ENCODE measurements around the gene CHD6. TPM values are rescaled to one million over a fixed set of nuclear protein-coding genes. Genes with fewer than 3 reads are reported as not detected.

The CHD6 gene
- polyA plus RNA-seq, 3 donors from 2014 or later: 35.1 to 57.9 (median 42.0) TPM

DNA sequence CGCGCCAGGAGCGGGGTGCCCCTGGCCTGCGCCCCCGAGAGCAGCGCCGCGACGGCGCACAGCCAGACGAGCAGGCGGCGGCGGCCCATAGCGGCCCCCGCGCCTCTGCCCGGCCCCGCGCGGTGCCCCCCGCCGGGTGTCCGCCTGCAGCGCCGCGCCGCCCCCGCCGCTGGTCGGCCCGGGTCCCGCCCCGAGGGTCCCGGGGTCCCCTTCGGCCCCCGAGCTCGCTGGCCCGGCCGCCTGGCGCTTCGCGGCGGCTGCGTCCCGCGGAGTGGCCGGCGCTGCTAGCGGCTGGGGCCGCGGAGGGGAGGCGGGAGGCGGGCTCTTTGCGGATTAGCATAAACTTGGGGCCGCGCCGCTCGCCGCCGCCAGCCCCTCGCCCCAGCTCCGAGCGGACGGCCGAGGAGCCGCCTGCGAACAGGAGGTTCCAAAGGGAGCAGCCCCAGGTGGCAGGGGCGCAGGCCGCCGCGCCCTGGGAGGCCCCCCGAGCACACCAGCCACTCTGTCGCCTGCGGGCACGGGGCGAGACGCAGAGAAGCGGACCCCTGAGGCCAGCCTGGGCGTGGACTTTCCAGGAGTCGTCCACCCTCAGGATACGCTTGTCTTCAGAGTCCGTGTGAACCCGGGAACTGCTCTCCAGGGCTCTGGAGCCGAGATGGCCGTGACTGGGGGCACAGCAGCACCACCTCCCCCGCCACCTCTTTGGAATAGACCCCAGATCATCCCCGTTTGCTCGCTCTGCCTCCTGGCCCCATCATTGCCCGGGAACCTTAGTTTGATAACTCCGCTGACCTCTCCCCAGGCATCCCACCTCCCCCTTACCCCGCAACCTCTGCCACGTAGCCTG is 251.4 kb downstream of the CHD6 start, which contains the start of gene EMILIN3:
Gene EMILIN3 (minus strand): TSS at position 273 of the 847 bp plus-strand sequence. CDS start 184 bp downstream, at position 89.
- Mint-ChIP-seq H3K4me3 (peak within 1 kb of the TSS in 2 of 5 donors; percentile 21 to 33), H3K36me3 (no peaks in the 10 kb centered on the region), H3K9me3 (peaks cover 0 to 1% (median 0%) of the 10 kb centered on the region in 6 donors), H3K27ac (no peak within 1 kb of the TSS), H3K4me1 (peaks cover 0 to 5% of the 10 kb centered on the region in 2 donors), H3K27me3 (ENCODE audit: low read depth in 3 of 3) (peaks cover 7 to 18% (median 17%) of the 10 kb centered on the region in 3 donors)
- DNase-seq: no peak

DNA sequence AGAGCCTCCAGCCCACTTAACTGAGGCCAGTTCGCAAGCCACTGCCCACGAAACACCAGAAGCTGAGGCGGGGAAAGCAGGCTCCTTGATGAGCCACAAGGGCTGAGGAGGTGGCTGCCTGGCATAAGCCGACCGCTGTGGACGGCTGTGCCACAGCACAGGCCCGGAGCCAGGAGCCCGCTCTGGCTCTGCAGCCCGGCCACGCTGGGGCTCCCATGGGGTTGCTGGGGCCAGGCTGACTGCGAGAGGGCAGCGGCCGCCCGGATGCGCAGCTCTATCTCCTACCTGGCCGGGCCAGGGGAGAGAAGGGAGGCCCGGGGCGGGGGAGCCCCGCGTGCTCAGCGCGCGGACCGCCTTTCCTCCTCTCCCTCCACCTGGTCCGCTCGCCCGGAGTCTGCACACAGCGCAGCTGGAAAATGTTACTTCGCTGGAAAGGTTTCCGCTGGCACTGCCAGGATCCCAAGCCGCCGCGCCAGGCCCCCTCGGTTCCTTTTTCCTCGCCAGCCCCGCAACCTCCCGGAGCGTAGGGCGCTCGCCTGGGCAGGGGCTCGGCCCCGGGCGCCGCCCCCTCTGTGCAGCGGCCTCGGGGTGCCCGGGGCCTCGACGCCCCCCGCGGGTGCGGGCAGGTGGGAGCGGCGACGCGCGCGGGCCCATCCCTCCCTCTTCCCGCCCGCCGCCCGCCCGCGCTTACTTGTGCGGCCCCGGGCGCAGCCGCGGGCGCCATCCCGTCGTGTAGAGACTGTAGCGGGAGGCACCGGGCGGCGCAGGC is 252.2 kb downstream of the CHD6 start:
- H3K27me3 Mint-ChIP-seq (ENCODE audit: low read depth in 3 of 3): peaks cover 6 to 16% (median 15%) of the 10 kb centered on the region in 3 donors
- DNase-seq: no peak
- H3K4me1 Mint-ChIP-seq: peaks cover 0 to 5% of the 10 kb centered on the region in 2 donors
- H3K9me3 Mint-ChIP-seq: no peaks in the 10 kb centered on the region
- no peaks in the 10 kb centered on the region for H3K36me3 Mint-ChIP-seq
- H3K27ac Mint-ChIP-seq: no peak overlapping the region
- H3K4me3 Mint-ChIP-seq: peak overlapping the region in 1 of 5 donors; percentile 33

DNA sequence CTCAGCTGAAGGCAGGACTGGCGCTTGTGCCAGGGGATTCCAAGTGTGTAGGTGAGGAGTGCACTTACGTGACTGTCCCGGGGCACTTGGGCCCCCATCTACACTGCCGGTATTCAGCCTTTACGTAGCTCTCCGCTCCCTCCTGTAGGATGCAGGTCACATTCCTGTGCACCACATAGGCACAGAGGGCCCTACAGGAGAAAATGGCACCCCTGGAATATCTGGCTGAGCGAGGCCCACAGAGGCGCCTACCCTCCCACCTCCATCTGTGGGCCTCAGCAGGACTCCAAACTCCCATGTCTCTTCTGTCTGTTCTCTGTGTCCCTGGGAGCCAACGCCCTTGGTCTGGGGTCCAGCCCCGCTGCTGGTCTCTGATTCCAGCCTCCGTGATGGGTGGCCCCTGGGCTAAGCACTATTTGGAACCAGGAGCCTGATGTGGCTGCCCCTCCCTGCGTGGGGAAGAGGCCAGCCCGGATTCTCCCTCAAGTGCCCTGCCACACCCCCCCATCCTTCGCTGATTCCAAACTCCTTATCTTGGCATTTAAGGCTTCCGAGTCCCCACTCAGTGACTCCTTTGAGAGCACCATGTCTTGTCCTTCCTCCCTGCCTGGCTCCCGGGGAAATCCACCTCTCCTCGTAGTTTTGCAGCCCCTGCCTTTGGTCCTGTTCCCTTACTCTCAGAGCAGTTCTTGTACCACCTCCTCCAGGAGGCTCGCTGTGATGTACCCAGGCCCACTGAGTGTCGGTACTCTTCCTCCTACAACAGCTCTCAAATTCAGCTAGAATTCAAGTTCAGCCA is 253.0 kb downstream of the CHD6 start:
- H3K36me3 Mint-ChIP-seq: no peaks in the 10 kb centered on the region
- H3K27ac Mint-ChIP-seq: peak overlapping the region in 1 of 6 donors; percentile 7
- H3K4me1 Mint-ChIP-seq: peaks cover 0 to 5% of the 10 kb centered on the region in 2 donors
- H3K4me3 Mint-ChIP-seq: peak overlapping the region in 1 of 5 donors; percentile 33
- no peak for DNase-seq
- peaks cover 6 to 16% (median 15%) of the 10 kb centered on the region in 3 donors for H3K27me3 Mint-ChIP-seq (ENCODE audit: low read depth in 3 of 3)
- H3K9me3 Mint-ChIP-seq: no peaks in the 10 kb centered on the region

DNA sequence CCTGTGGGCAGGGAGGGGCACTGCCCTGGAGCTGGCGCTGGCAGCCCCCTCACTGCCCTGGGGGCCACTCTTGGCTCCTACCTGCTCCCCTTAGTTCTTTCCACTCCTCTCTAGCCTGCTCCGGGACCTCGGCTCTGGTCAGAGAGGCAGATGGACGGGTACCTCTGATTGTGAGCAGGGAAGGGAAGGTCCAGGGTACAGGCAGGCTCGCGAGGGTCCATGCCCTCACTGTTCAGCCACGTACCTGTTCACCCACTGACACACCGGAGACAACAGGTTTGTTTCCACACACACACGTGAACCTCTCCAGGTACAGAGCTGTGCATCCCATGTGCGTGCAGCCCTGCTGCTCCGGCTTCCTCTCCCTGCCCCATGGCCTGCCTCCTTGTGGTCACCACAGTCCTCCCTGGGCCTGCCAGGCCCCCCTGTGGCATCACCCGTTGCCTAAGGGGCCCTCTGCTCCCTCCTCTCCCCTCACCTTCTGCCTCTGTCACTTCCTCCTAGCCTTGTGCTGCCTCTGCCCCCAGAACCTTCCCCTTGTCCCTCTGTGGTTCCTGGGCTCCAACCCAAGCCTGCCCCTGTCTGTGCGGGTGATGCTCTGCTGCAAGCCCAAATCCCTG is 253.8 kb downstream of the CHD6 start:
- no peak for DNase-seq
- H3K4me3 Mint-ChIP-seq: no peak overlapping the region
- H3K27ac Mint-ChIP-seq: no peak overlapping the region
- no peaks in the 10 kb centered on the region for H3K36me3 Mint-ChIP-seq
- peaks cover 0 to 5% of the 10 kb centered on the region in 2 donors for H3K4me1 Mint-ChIP-seq
- H3K9me3 Mint-ChIP-seq: no peaks in the 10 kb centered on the region
- H3K27me3 Mint-ChIP-seq (ENCODE audit: low read depth in 3 of 3): peaks cover 6 to 16% (median 15%) of the 10 kb centered on the region in 3 donors

DNA sequence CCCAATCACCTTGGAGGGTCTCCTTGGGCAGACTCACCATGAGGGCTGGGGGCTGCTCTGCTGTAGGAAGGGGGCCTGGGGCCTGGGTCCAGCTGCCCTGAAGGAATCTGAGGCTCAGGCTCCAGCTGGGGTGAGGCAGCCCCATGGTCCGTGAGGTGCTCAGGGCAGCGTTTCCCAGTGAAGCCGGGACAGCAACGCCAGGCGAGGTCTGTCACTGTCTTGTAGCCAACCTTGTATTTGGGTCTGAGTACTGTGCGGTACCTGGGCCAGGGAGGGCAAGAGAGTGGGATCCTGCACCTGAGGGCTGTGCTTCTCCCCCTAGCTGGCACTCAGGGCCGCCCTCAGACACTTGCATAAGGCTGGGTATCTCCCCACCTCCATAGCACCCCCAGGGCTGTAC is 254.6 kb downstream of the CHD6 start:
- Mint-ChIP-seq H3K27ac (no peak overlapping the region), H3K4me1 (peaks cover 0 to 5% of the 10 kb centered on the region in 2 donors), H3K36me3 (no peaks in the 10 kb centered on the region), H3K27me3 (ENCODE audit: low read depth in 3 of 3) (peaks cover 6 to 13% (median 12%) of the 10 kb centered on the region in 3 donors), H3K9me3 (no peaks in the 10 kb centered on the region), H3K4me3 (no peak overlapping the region)
- DNase-seq: no peak

DNA sequence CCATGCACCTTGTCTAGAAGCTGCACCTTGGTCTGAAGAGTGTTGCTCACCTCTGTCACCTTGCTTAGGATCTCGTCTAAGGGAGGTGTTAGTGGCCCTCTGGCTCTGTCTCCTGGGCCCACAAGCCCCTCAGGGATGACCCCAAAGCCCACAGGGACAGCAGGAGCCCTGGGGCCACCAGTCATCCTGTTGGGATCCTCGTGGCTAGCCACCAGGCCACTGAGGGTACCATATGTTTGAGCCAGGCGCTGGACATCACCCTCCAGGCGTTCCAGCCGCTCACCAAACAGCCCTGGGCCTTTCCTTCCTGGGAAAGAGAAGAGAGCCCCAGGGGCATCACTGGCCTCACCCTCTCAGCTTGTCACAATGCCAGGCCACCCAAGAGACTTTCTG is 255.4 kb downstream of the CHD6 start:
- no peak overlapping the region for H3K4me3 Mint-ChIP-seq
- H3K27ac Mint-ChIP-seq: no peak overlapping the region
- no peaks in the 10 kb centered on the region for H3K9me3 Mint-ChIP-seq
- no peak for DNase-seq
- H3K27me3 Mint-ChIP-seq (ENCODE audit: low read depth in 3 of 3): peaks cover 6 to 11% (median 7%) of the 10 kb centered on the region in 3 donors
- peaks cover 0 to 5% of the 10 kb centered on the region in 2 donors for H3K4me1 Mint-ChIP-seq
- H3K36me3 Mint-ChIP-seq: no peaks in the 10 kb centered on the region

DNA sequence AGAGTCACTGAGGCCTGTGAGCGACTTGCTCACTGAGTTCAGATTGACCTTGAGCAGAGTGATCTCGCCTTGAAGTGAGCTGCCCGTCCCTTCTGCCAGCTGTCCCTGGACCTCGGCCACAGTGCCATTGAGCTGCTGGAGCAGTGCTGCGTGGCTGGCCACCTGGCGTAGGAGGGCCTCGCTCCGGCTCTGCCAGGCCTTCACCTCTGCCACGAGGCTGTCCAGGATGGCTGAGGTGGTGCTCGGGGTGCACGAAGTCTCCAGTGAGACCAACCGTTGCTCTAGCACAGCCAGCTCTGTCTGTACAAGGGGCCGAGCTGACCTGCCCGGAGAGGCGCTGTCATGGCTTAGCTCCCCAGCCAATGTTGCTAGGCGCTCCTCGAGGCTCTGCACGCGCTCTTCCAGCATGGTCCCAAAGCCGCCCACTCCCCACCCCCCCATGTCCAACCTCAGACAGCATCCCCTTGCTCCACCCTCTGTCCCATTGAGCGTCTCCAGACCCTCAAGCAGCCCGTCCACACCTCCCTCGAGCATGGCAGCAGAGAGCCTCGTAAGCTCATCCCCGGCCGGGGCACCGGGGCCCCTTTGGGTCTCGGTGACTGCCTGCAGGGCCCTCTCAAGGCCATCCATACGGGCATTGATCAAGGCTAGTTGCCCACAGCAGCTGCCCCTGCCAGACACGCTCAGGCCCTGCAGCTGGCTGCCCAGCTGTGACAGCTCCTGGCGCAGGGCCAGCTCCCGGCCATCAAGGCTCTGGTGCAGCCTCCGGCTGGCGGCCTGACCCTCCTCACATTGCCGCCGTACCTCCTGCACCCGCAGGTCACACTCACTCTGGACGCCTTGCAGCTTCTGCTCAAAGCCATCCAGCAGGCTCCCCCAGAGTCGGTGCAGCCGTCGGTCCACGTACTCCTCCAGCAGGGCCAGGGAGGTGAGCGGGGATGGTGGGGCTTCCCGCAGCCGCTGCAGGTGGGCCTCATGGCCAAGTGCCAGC is 256.1 kb downstream of the CHD6 start:
- no peak overlapping the region for H3K27ac Mint-ChIP-seq

DNA sequence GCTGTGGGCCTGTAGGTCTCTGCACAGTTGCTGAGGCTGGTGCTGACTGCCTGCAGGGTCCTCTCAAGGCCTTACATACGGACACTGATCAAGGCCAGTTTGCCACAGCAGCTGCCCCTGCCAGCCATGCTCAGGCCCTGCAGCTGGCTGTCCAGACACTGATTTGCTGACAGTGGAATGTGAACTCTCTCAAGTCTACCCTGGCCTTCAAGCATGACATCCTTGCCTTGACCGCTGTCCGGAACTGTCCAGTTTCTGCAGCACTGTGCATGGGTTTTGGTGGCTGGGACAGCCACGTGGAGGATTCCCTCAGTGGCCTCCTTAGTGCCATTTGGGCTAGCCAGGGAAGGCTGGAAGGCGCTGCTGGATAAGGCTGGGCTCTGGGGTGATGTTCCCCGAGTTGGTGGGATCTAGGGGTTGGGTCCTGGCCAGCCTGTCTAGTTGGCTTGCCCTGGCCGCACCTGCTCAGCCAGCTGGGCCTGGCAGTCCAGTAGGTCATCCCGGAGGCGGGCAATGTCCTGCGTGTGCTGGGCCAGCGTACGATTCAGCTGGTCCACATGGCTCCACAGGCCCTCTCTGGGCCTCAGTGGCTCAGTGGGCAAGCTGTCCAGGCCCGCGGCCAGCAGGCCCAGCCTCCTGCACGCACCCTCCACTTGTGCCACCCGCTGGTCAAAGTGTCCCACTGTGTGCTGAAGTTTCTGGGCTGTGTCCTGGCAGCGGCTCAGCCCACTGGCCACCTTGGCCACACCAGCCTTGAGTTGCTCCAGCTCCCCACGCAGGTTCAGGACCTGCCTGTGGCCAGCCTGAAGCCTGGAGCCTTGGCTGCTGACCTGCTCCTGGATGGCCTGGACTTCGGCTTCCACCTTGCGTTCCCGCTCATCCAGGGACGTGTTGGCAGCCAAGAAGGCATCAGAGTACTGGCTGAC is 257.1 kb downstream of the CHD6 start:
- Mint-ChIP-seq H3K27me3 (ENCODE audit: low read depth in 3 of 3) (peaks cover 2 to 4% (median 3%) of the 10 kb centered on the region in 3 donors), H3K27ac (no peak overlapping the region), H3K4me1 (no peaks in the 10 kb centered on the region), H3K36me3 (no peaks in the 10 kb centered on the region), H3K4me3 (no peak overlapping the region), H3K9me3 (no peaks in the 10 kb centered on the region)
- DNase-seq: no peak

More for the DNA sequence above, 256.1 kb downstream of the CHD6 start:
- Mint-ChIP-seq H3K4me1 (no peaks in the 10 kb centered on the region), H3K36me3 (no peaks in the 10 kb centered on the region), H3K4me3 (no peak overlapping the region), H3K27me3 (ENCODE audit: low read depth in 3 of 3) (peaks cover 3 to 4% (median 4%) of the 10 kb centered on the region in 3 donors), H3K9me3 (no peaks in the 10 kb centered on the region)
- DNase-seq: no peak

DNA sequence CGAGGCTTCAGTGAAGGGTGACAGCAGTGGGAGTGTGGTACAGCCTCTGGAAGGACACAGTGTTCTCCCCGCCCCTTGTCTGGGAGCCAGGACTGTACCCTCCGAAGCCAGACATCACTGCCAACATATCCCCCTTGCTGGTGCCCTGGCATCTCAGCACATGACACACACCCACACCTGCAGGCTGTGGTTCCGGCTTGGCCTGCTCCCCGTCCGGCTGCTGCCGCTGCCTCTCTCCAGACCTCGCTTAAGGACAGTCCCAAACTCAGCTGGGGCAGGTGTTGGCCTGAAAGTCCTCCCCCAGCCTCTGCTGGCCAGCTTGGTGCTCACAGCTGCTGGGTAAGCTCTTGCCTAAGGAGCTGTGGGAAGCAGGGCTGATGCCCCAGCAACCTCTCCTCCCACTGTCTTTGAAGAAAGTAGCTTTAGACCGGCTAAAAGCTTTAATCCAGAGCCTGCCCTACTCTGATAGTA is 258.6 kb downstream of the CHD6 start:
- DNase-seq: no peak
- Mint-ChIP-seq H3K4me3 (no peak overlapping the region), H3K9me3 (no peaks in the 10 kb centered on the region), H3K27me3 (ENCODE audit: low read depth in 3 of 3) (peaks cover 0 to 3% (median 0%) of the 10 kb centered on the region in 3 donors), H3K36me3 (no peaks in the 10 kb centered on the region), H3K4me1 (no peaks in the 10 kb centered on the region), H3K27ac (no peak overlapping the region)

DNA sequence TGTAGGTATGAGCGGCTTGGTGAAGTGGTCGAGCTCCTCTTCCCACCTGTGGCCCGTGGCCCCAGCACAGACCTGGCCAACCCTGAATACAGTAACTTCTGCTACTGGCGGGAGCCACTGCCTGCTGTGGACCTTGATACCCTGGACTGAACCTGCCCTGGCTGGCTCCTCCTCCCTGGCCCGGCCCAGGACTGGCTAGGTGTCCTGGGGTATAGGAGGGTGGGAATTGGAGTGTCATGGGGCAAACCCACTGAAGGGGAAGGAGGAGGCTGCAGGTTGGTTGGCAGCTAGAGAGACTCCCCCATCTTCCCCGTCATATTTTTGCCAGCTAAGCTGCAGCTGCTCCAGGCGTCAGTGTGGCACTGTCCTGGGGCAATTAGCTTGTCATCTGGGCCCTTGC is 259.5 kb downstream of the CHD6 start:
- Mint-ChIP-seq H3K4me3 (no peak overlapping the region), H3K4me1 (no peaks in the 10 kb centered on the region), H3K36me3 (no peaks in the 10 kb centered on the region), H3K27ac (no peak overlapping the region), H3K9me3 (no peaks in the 10 kb centered on the region), H3K27me3 (ENCODE audit: low read depth in 3 of 3) (peaks cover 0 to 4% (median 0%) of the 10 kb centered on the region in 3 donors)
- no peak for DNase-seq

DNA sequence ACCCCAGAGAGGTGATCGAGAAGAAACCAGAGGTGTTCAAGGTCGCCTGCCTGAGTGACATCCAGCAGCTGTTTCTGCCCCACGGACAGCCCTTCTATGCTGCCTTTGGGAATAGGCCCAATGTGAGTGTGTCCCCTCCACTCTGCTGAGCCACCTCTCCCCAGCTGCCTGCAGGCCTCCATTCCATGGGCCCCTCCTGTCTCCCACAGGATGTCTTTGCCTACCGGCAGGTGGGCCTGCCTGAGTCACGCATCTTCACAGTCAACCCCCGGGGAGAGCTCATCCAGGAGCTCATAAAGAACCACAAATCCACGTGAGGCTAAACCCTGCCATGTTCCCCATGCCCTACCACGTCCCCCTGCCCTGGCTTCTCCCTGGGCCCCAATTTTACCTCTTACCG is 259.9 kb downstream of the CHD6 start:
- H3K4me3 Mint-ChIP-seq: no peak overlapping the region
- no peak for DNase-seq
- peaks cover 0 to 4% (median 0%) of the 10 kb centered on the region in 3 donors for H3K27me3 Mint-ChIP-seq (ENCODE audit: low read depth in 3 of 3)
- no peaks in the 10 kb centered on the region for H3K4me1 Mint-ChIP-seq
- H3K36me3 Mint-ChIP-seq: no peaks in the 10 kb centered on the region
- no peak overlapping the region for H3K27ac Mint-ChIP-seq
- H3K9me3 Mint-ChIP-seq: no peaks in the 10 kb centered on the region

All from immature natural killer cell (primary cell).